ENCODE data around the gene TBC1D22A. TPM values are rescaled to one million over a fixed set of nuclear protein-coding genes. Genes with fewer than 3 reads are reported as not detected.

Gene TBC1D22A
- total and polyA plus RNA-seq, 10 of the 15 experiments (the other 5 are each of a cell fraction or from before 2014, with no cell fraction given) = 0.63 to 44.7 (median 27.4) TPM

GRCh38 chr22:46894081-46894671, 131.7 kb downstream of the TBC1D22A start (continued):
- TF ChIP-seq ZBTB40 (IDR thresholded peaks at IDR 0.05; ENCODE audit: borderline replicate concordance) (no peak), SMAD5 (IDR thresholded peaks at IDR 0.05; ENCODE audit: low read depth) (no peak), CBX5 (IDR thresholded peaks at IDR 0.05; ENCODE audit: low read depth) (no peak)

- ATAC-seq (no peak), FAIRE-seq (no peak), DNase-seq (ENCODE audit: low read depth, low spot score) (no peak)
- RAD21 ChIA-PET (ENCODE audit: unreplicated experiment) = no interaction called here
- Histone ChIP-seq H3K4me1 (ENCODE audit: control insufficient read depth, insufficient read depth, low read length) (no peaks in the 10 kb centered on the region), H3K79me2 (ENCODE audit: control insufficient read depth, insufficient read depth, low read length) (no peaks in the 10 kb centered on the region), H3K4me2 (ENCODE audit: control insufficient read depth, insufficient read depth) (no peak overlapping the region), H2AFZ (ENCODE audit: control insufficient read depth, low read depth, low read length) (no peak overlapping the region), H3K9me3 (replicated peaks; ENCODE audit: control insufficient read depth, insufficient read depth, low read length) (no peaks in the 10 kb centered on the region), H3K27ac (ENCODE audit: control insufficient read depth, insufficient read depth) (no peak overlapping the region), H3K27me3 (replicated peaks in 1 of 2; ENCODE audit: control insufficient read depth in 2 of 2, insufficient read depth in 2 of 2, low read length in 1 of 2) (no peaks in the 10 kb centered on the region), H3K36me3 (ENCODE audit: control insufficient read depth in 2 of 2, insufficient read depth in 2 of 2, low read length in 1 of 2) (peaks cover 37 to 46% of the 10 kb centered on the region in 2 experiments), H4K20me1 (ENCODE audit: control insufficient read depth, insufficient read depth) (no peaks in the 10 kb centered on the region), H3K4me3 (no peak overlapping the region), H3K9ac (ENCODE audit: control insufficient read depth, insufficient read depth, low read length) (no peak overlapping the region)
- intact Hi-C loops (cut with micrococcal nuclease; ENCODE audit: unreplicated experiment) (no loop called here), in situ Hi-C loops (cut with MboI) (no loop called here)
- 96% methylated on average over 15 of the region's 15 CpGs for WGBS (ENCODE audit: insufficient coverage, insufficient replicate concordance, low lambda C conversion rate, missing lambda C conversion rate)
- SMC1A ChIA-PET (ENCODE audit: uncharacterized antibody, unreplicated experiment) = no interaction called here
- TF ChIP-seq GABPA (IDR thresholded peaks at IDR 0.05; ENCODE audit: low read depth) (no peak), SREBF1 (IDR thresholded peaks at IDR 0.05; ENCODE audit: low read length) (no peak), MTA2 (IDR thresholded peaks at IDR 0.05; ENCODE audit: low read depth) (no peak), SPI1 (IDR thresholded peaks at IDR 0.05; ENCODE audit: borderline replicate concordance, insufficient read depth, low read depth, low read length) (no peak), CTCF (IDR thresholded peaks at IDR 0.05 in 2 of 3, conservative IDR thresholded peaks at IDR 0.05 in 1 of 3; ENCODE audit: control insufficient read depth in 2 of 3, extremely low read depth in 1 of 3, insufficient read depth in 1 of 3, low read depth in 3 of 3, low read length in 3 of 3) (no peak), POLR2A (IDR thresholded peaks at IDR 0.05; ENCODE audit: low read depth, low read length) (no peak), SMC3 (IDR thresholded peaks at IDR 0.05; ENCODE audit: borderline replicate concordance, low read length) (no peak)
- TF ChIP-seq, protein P1, sequence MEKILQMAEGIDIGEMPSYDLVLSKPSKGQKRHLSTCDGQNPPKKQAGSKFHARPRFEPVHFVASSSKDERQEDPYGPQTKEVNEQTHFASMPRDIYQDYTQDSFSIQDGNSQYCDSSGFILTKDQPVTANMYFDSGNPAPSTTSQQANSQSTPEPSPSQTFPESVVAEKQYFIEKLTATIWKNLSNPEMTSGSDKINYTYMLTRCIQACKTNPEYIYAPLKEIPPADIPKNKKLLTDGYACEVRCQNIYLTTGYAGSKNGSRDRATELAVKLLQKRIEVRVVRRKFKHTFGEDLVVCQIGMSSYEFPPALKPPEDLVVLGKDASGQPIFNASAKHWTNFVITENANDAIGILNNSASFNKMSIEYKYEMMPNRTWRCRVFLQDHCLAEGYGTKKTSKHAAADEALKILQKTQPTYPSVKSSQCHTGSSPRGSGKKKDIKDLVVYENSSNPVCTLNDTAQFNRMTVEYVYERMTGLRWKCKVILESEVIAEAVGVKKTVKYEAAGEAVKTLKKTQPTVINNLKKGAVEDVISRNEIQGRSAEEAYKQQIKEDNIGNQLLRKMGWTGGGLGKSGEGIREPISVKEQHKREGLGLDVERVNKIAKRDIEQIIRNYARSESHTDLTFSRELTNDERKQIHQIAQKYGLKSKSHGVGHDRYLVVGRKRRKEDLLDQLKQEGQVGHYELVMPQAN (conservative IDR thresholded peaks at IDR 0.05) = no peak
- CTCF ChIA-PET = no interaction called here
- POLR2A ChIA-PET = no interaction called here
- no TSS peak for BruUV-seq (replicated peaks)
Measured at GRCh38 chr22:46894851-46895640, 132.6 kb downstream of the TBC1D22A start.

Measured in GM12878 (cell line).